Measurements from ENCODE around the gene CRELD2. TPM values are rescaled to one million over a fixed set of nuclear protein-coding genes. Genes with fewer than 3 reads are reported as not detected.

CRELD2 gene
- total RNA-seq, 1 donor from 2014 or later: 24.9 TPM

- Mint-ChIP-seq H3K27me3 (ENCODE audit: unreplicated experiment) (no peaks in the 10 kb centered on the region), H3K4me1 (ENCODE audit: low read depth, unreplicated experiment) (peaks cover 7% of the 10 kb centered on the region), H3K27ac (ENCODE audit: unreplicated experiment) (no peak overlapping the region), H3K36me3 (ENCODE audit: unreplicated experiment) (no peaks in the 10 kb centered on the region), H3K9me3 (ENCODE audit: unreplicated experiment) (no peaks in the 10 kb centered on the region), H3K4me3 (ENCODE audit: unreplicated experiment) (no peak overlapping the region)
- TF ChIP-seq, protein P1, sequence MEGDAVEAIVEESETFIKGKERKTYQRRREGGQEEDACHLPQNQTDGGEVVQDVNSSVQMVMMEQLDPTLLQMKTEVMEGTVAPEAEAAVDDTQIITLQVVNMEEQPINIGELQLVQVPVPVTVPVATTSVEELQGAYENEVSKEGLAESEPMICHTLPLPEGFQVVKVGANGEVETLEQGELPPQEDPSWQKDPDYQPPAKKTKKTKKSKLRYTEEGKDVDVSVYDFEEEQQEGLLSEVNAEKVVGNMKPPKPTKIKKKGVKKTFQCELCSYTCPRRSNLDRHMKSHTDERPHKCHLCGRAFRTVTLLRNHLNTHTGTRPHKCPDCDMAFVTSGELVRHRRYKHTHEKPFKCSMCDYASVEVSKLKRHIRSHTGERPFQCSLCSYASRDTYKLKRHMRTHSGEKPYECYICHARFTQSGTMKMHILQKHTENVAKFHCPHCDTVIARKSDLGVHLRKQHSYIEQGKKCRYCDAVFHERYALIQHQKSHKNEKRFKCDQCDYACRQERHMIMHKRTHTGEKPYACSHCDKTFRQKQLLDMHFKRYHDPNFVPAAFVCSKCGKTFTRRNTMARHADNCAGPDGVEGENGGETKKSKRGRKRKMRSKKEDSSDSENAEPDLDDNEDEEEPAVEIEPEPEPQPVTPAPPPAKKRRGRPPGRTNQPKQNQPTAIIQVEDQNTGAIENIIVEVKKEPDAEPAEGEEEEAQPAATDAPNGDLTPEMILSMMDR (IDR thresholded peaks at IDR 0.05; ENCODE audit: partially characterized antibody, unreplicated experiment): no peak
- DNase-seq: no peak
These were observed 15.9 kb downstream of the CRELD2 start for GRCh38 chr22:49934160-49934890.

DNA sequence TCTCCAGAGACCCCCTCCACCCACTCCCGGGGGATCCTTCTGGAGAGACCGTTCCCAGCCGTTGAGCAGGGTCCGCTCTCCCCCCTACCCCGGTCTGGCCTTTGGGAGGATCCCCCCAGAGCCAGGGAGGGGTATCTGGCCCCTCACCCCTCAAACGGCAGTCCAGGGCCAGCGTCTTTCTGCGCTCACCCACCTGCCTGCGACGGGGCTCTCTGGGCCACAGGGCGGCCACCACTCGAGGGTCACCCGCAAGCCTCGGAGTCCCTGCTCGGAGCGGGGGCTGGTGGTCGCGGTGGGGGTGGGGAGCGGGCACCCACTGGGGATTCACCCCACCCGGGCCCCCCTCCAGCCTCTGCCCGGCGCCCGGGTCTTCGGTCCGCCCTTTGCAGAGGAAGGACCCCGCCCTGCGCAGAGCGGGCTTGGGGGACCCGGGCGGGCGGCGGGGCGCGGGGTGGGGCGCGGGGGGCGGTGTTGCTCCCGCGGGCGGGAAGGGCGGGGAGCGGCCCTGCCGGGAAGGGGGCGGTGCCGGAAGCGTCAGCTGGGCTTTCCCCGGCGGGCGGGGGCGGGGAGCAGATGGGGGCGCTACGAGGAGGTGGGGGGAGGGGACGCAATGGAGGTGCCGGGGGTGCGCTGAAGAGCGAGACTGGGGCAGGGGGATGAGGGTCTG is 16.6 kb downstream of the CRELD2 start:
- Mint-ChIP-seq H3K4me3 (ENCODE audit: unreplicated experiment) (no peak overlapping the region), H3K4me1 (ENCODE audit: low read depth, unreplicated experiment) (peaks cover 7% of the 10 kb centered on the region), H3K9me3 (ENCODE audit: unreplicated experiment) (no peaks in the 10 kb centered on the region)

GRCh38 chr22:49935561-49935960 is 17.1 kb downstream of the CRELD2 start:
- no peaks in the 10 kb centered on the region for H3K9me3 Mint-ChIP-seq (ENCODE audit: unreplicated experiment)
- peaks cover 7% of the 10 kb centered on the region for H3K4me1 Mint-ChIP-seq (ENCODE audit: low read depth, unreplicated experiment)
- TF ChIP-seq, protein P1 (IDR thresholded peaks at IDR 0.05; ENCODE audit: partially characterized antibody, unreplicated experiment): no peak
- DNase-seq: no peak
- H3K36me3 Mint-ChIP-seq (ENCODE audit: unreplicated experiment): no peaks in the 10 kb centered on the region
- H3K27me3 Mint-ChIP-seq (ENCODE audit: unreplicated experiment): no peaks in the 10 kb centered on the region
- no peak overlapping the region for H3K27ac Mint-ChIP-seq (ENCODE audit: unreplicated experiment)
- H3K4me3 Mint-ChIP-seq (ENCODE audit: unreplicated experiment): no peak overlapping the region

More for the DNA sequence above, 16.6 kb downstream of the CRELD2 start:
- H3K36me3 Mint-ChIP-seq (ENCODE audit: unreplicated experiment): no peaks in the 10 kb centered on the region
- TF ChIP-seq, protein P1 (IDR thresholded peaks at IDR 0.05; ENCODE audit: partially characterized antibody, unreplicated experiment): no peak
- no peak overlapping the region for H3K27ac Mint-ChIP-seq (ENCODE audit: unreplicated experiment)
- peak; percentile 67 for DNase-seq
- no peaks in the 10 kb centered on the region for H3K27me3 Mint-ChIP-seq (ENCODE audit: unreplicated experiment)

- H3K27ac Mint-ChIP-seq (ENCODE audit: unreplicated experiment): no peak overlapping the region
- TF ChIP-seq, protein P1 (IDR thresholded peaks at IDR 0.05; ENCODE audit: partially characterized antibody, unreplicated experiment): no peak
- DNase-seq: peak; percentile 82
- no peaks in the 10 kb centered on the region for H3K36me3 Mint-ChIP-seq (ENCODE audit: unreplicated experiment)
- H3K4me3 Mint-ChIP-seq (ENCODE audit: unreplicated experiment): peak overlapping the region; percentile 55
- H3K4me1 Mint-ChIP-seq (ENCODE audit: low read depth, unreplicated experiment): peaks cover 7% of the 10 kb centered on the region
- no peaks in the 10 kb centered on the region for H3K27me3 Mint-ChIP-seq (ENCODE audit: unreplicated experiment)
- H3K9me3 Mint-ChIP-seq (ENCODE audit: unreplicated experiment): peaks cover 2% of the 10 kb centered on the region
These were observed 17.9 kb downstream of the CRELD2 start for GRCh38 chr22:49936018-49936972.
